Neural cell (in vitro differentiated cells): ENCODE results near the gene GDPD5. TPM values are rescaled to one million over a fixed set of nuclear protein-coding genes. Genes with fewer than 3 reads are reported as not detected.

Experiments used
- H2AFZ ChIP-seq: fragments of 200-600, 300-800 bp; sonication (generic), shearing (Covaris generic); 2 replicates; pipeline ENCODE4 v1.6.0; 2014; ENCODE audit warnings: low read depth, mild to moderate bottlenecking, antibody characterized with exemption, low read length, moderate library complexity
- H3F3A ChIP-seq: fragments of 200-600 bp; shearing (Covaris generic); 2 replicates; pipeline ENCODE4 v1.6.1; 2016; ENCODE audit warnings: mild to moderate bottlenecking, moderate library complexity, mixed read lengths, antibody characterized with exemption, low read length; ENCODE audit not compliant: insufficient read depth, poor library complexity, severe bottlenecking
- H3K27ac ChIP-seq: fragments of 200-600, 300-800 bp; sonication (generic), shearing (Covaris generic); 2 replicates; pipeline ENCODE4 v1.5.1; 2014; ENCODE audit warnings: mild to moderate bottlenecking, low read length, moderate library complexity
- H3K27me3 ChIP-seq: fragments of 300-800, 200-600 bp; sonication (generic), shearing (Covaris generic); 2 replicates; pipeline ENCODE4 v1.6.0; 2014; ENCODE audit warnings: mild to moderate bottlenecking, low read depth, low read length, moderate library complexity; ENCODE audit not compliant: insufficient read depth
- H3K36me3 ChIP-seq: fragments of 300-800, 200-600 bp; sonication (generic), shearing (Covaris generic); 2 replicates; pipeline ENCODE4 v1.5.1; 2014; ENCODE audit warnings: mild to moderate bottlenecking, antibody characterized with exemption, low read length, moderate library complexity; ENCODE audit not compliant: insufficient read depth
- H3K4me2 ChIP-seq: fragments of 300-800, 200-600 bp; sonication (generic), shearing (Covaris generic); 2 replicates; pipeline ENCODE4 v1.6.0; 2014; ENCODE audit warnings: mild to moderate bottlenecking, low read length
- H3K4me3 ChIP-seq: fragments of 300-800, 200-600 bp; sonication (generic), shearing (Covaris generic); 2 replicates; pipeline ENCODE4 v1.5.1; 2014; ENCODE audit warnings: mild to moderate bottlenecking, low read length, moderate library complexity
- H3K79me2 ChIP-seq: fragments of 200-600 bp; shearing (Covaris generic); replicated peaks from 2 replicates; pipeline ENCODE4 v1.6.0; 2014; ENCODE audit warnings: mild to moderate bottlenecking, low read length, moderate library complexity; ENCODE audit not compliant: insufficient read depth
- H3K9ac ChIP-seq: fragments of 300-800, 200-600 bp; sonication (generic), shearing (Covaris generic); 2 replicates; pipeline ENCODE4 v1.6.1; 2016; ENCODE audit warnings: mild to moderate bottlenecking, low read length, mixed read lengths
- H3K9me2 ChIP-seq: fragments of 200-600 bp; shearing (Covaris generic); 2 replicates; pipeline ENCODE4 v1.6.1; 2016; ENCODE audit warnings: mild to moderate bottlenecking, low read length, mixed read lengths; ENCODE audit not compliant: insufficient read depth
- H3K9me3 ChIP-seq: fragments of 200-600, 300-800 bp; sonication (generic), shearing (Covaris generic); 2 replicates; pipeline ENCODE4 v1.6.1; 2016; ENCODE audit warnings: mild to moderate bottlenecking, mixed run types, low read length, moderate library complexity, mixed read lengths
- H4K20me1 ChIP-seq: fragments of 200-600 bp; shearing (Covaris generic); 2 replicates; pipeline ENCODE4 v1.6.1; 2016; ENCODE audit warnings: mild to moderate bottlenecking, mixed run types; ENCODE audit not compliant: insufficient read depth
- CTCF ChIP-seq: fragments of 450-650 bp; IDR thresholded peaks from 2 replicates; pipeline ENCODE4 v1.5.1; 2014; ENCODE audit warnings: antibody characterized with exemption, mild to moderate bottlenecking, moderate library complexity; ENCODE audit not compliant: poor library complexity, severe bottlenecking
- EP300 ChIP-seq: fragments of 450-650 bp; conservative IDR thresholded peaks from 2 replicates; pipeline ENCODE4 v1.6.1; 2014; ENCODE audit warnings: antibody characterized with exemption, mild to moderate bottlenecking, moderate library complexity; ENCODE audit not compliant: poor library complexity, severe bottlenecking
- EZH2 ChIP-seq: fragments of 200-600, 300-800 bp; shearing (Covaris generic), sonication (generic); IDR thresholded peaks from 2 replicates; pipeline ENCODE4 v1.6.1; 2014; ENCODE audit warnings: antibody characterized with exemption, low read length, borderline replicate concordance, mild to moderate bottlenecking; ENCODE audit not compliant: insufficient read depth, poor library complexity, severe bottlenecking
- MXI1 ChIP-seq: fragments of 450-650 bp; conservative IDR thresholded peaks from 2 replicates; pipeline ENCODE4 v1.6.1; 2014; ENCODE audit warnings: antibody characterized with exemption, mild to moderate bottlenecking; ENCODE audit not compliant: poor library complexity, severe bottlenecking
- POLR2AphosphoS5 ChIP-seq: IDR thresholded peaks from 2 replicates; pipeline ENCODE4 v1.6.1; 2012
- RAD21 ChIP-seq: fragments of 450-650 bp; conservative IDR thresholded peaks from 2 replicates; pipeline ENCODE4 v1.6.1; 2014; ENCODE audit warnings: antibody characterized with exemption, mild to moderate bottlenecking, moderate library complexity
- REST ChIP-seq: IDR thresholded peaks from 2 replicates; pipeline ENCODE4 v1.6.1; 2012; ENCODE audit warnings: borderline replicate concordance
- SMC3 ChIP-seq: fragments of 450-650 bp; conservative IDR thresholded peaks from 2 replicates; pipeline ENCODE4 v1.6.1; 2014; ENCODE audit warnings: antibody characterized with exemption, mild to moderate bottlenecking, moderate library complexity; ENCODE audit not compliant: poor library complexity
- TAF1 ChIP-seq: IDR thresholded peaks from 2 replicates; pipeline ENCODE4 v1.6.1; 2012; ENCODE audit warnings: low read depth
- polyA plus RNA-seq: library from polyadenylated mRNA; depleted of rRNA; stranded (reverse); fragments of >200 nt; gene quantifications from 2 replicates; pipeline ENCODE4 v1.2.3, GENCODE V29; 2014

Gene GDPD5
- polyA plus RNA-seq, 1 donor from 2014 or later = 19.2 TPM

DNA sequence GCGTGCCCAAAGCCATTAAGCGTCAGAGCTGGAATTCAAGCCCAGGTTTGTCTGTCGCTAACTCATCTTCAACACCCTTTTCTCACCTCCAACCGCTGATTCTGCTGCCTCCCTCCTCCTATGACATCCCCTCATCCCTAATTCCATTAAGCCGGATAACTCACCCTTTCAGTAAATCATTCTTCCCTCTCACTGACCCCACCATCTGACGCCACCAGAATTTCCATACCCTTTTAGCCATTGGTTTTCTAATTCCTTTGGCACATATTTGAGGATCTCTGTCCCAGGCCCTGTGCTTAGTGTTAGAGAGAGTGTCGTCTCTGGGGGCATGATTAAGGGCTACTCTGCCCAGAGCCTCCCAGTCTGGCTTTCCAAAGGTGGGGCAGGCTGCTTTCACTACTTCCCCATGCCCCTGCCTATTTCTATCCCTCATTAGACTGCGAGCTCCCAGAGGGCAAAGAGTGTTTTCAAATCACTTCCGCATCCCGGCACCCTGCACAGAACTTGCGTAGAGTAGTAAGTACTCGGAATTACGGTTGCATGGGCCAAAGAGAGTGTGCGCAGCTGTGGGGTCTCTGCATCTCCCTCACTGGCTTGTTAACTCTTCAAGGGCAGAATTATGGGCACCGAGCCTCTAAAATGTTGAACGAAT is 96.6 kb downstream of the GDPD5 start:
- TF ChIP-seq EP300 (no peak), POLR2AphosphoS5 (no peak), CTCF (no peak), RAD21 (no peak), TAF1 (no peak), SMC3 (no peak), REST (no peak), EZH2 (no peak), MXI1 (no peak)
- H3K9me2 ChIP-seq = no peaks in the 10 kb centered on the region
- no peaks in the 10 kb centered on the region for H3K36me3 ChIP-seq
- no peak overlapping the region for H2AFZ ChIP-seq
- H4K20me1 ChIP-seq = no peaks in the 10 kb centered on the region
- no peaks in the 10 kb centered on the region for H3F3A ChIP-seq
- H3K27me3 ChIP-seq = peaks cover 27% of the 10 kb centered on the region
- H3K27ac ChIP-seq = no peak overlapping the region
- no peaks in the 10 kb centered on the region for H3K9me3 ChIP-seq
- H3K79me2 ChIP-seq = no peaks in the 10 kb centered on the region
- no peak overlapping the region for H3K9ac ChIP-seq
- no peak overlapping the region for H3K4me2 ChIP-seq
- H3K4me3 ChIP-seq = peak overlapping the region; percentile 42

- Histone ChIP-seq H3K36me3 (no peaks in the 10 kb centered on the region), H3K9me3 (no peaks in the 10 kb centered on the region), H3F3A (no peaks in the 10 kb centered on the region), H3K9me2 (no peaks in the 10 kb centered on the region), H3K27me3 (peaks cover 27% of the 10 kb centered on the region), H2AFZ (no peak overlapping the region), H3K27ac (no peak overlapping the region), H4K20me1 (no peaks in the 10 kb centered on the region), H3K4me2 (no peak overlapping the region), H3K4me3 (no peak overlapping the region), H3K9ac (no peak overlapping the region), H3K79me2 (no peaks in the 10 kb centered on the region)
- TF ChIP-seq CTCF (no peak), SMC3 (no peak), RAD21 (no peak), TAF1 (no peak), MXI1 (no peak), REST (no peak), POLR2AphosphoS5 (no peak), EP300 (no peak), EZH2 (no peak)
These were observed 97.4 kb downstream of the GDPD5 start for GRCh38 chr11:75428281-75428724.
